ENCODE results near the gene SINHCAF.
"Not testable (repeated sequence)": the region's sequence is repeated elsewhere in the genome, so short reads cannot be mapped to it uniquely, and the experiment has no call there.

DNA sequence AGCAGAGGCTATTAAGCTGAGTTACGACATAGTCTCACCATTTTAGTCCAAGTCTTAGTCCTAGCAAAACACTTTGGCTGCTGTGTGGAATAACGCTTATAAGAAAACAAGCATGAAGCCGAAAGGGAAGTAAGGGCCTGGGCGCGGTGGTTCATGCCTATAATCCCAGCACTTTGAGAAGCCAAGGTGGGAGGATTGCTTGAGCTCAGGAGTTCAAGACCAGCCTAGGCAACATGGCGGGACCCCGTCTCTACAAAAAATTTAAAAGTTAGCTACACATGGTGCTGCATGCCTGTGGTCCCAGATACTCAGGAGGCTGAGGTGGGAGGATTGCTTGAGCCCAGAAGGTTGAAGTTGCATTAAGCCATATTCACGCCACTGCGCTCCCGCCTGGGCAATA, 83.5 kb downstream of the SINHCAF start:
- TF ChIP-seq, protein P1, sequence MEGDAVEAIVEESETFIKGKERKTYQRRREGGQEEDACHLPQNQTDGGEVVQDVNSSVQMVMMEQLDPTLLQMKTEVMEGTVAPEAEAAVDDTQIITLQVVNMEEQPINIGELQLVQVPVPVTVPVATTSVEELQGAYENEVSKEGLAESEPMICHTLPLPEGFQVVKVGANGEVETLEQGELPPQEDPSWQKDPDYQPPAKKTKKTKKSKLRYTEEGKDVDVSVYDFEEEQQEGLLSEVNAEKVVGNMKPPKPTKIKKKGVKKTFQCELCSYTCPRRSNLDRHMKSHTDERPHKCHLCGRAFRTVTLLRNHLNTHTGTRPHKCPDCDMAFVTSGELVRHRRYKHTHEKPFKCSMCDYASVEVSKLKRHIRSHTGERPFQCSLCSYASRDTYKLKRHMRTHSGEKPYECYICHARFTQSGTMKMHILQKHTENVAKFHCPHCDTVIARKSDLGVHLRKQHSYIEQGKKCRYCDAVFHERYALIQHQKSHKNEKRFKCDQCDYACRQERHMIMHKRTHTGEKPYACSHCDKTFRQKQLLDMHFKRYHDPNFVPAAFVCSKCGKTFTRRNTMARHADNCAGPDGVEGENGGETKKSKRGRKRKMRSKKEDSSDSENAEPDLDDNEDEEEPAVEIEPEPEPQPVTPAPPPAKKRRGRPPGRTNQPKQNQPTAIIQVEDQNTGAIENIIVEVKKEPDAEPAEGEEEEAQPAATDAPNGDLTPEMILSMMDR (IDR thresholded peaks at IDR 0.05), result not testable (repeated sequence)
- not testable (repeated sequence) for TF ChIP-seq TCF7L2 (IDR thresholded peaks at IDR 0.05; ENCODE audit: low read depth, low read length)

Measured in Panc1 (cell line).